H1 (cell line): ENCODE results near the gene NRIP3. TPM values are rescaled to one million over a fixed set of nuclear protein-coding genes. Genes with fewer than 3 reads are reported as not detected.

Experiments used
- ASH2L ChIP-seq: fragments of 200-600, 300-600 bp; sonication (generic); IDR thresholded peaks from one replicate; pipeline ENCODE4 v1.7.1; 2017; ENCODE audit warnings: low read length
- MAFK ChIP-seq: IDR thresholded peaks from 2 replicates; pipeline ENCODE4 v1.6.1; 2012; ENCODE audit warnings: low read depth, mild to moderate bottlenecking, improper control_type of control experiment, low read length
- TBP ChIP-seq: IDR thresholded peaks from 2 replicates; pipeline ENCODE4 v1.6.1; 2011; ENCODE audit warnings: low read depth, low read length, improper control_type of control experiment
- polyA plus RNA-seq, 7 experiments: library from polyadenylated mRNA; depleted of rRNA in 3 of 7; stranded (reverse) in 5 of 7; unstranded in 2 of 7; fragments of >200 nt in 5 of 7; fragments of 200-250 nt in 2 of 7; gene quantifications; 1 replicate in 5 of 7; 2 replicates in 1 of 7; 4 replicates in 1 of 7; pipeline versions ENCODE4 v1.2.1 to v1.2.3, GENCODE V29; 2011 to 2013; ENCODE audit warnings: missing spikeins in 2 of 7, mixed read lengths in 2 of 7
- total RNA-seq: library from RNA; stranded (reverse); fragmentation: NEBNext Ultra II Directional; extraction: Animal tissue kit (Norgen Biotek cat#: 25700); gene quantifications from 2 replicates; pipeline ENCODE4 v1.2.1, GENCODE V29; 2021
- TF ChIP-seq, protein P1 (sequence below): IDR thresholded peaks from 2 replicates; pipeline ENCODE4 v1.6.1; 2011; ENCODE audit warnings: low read length, improper control_type of control experiment
- TF ChIP-seq, protein P2 (sequence below): IDR thresholded peaks from 2 replicates; pipeline ENCODE4 v1.6.1; 2012; ENCODE audit warnings: inconsistent platforms

Gene NRIP3
- total and polyA plus RNA-seq, 2 of the 8 experiments (the other 6 are each of a cell fraction or from before 2014, with no cell fraction given), result 3.9 to 7.1 TPM

DNA sequence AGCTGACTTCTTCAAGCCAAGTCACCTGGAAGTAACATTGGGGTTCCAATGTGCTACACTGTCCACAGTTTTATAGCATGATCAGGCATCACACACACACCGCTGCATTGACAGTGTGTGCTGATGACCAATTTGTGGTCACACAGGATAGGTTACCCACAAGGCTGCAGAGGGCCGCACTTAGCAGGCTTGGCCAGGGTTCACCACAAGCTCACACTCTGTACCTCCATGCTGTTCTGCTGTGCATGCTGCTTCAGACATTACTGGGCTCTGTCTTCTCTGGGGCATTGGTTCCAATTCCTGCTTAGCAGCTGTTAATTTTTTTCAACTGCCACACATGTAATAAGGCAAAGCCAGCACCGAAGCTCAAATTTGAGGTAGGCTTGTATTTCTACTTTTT, 11.0 kb upstream of the NRIP3 start (continued):
- TF ChIP-seq, protein P1, sequence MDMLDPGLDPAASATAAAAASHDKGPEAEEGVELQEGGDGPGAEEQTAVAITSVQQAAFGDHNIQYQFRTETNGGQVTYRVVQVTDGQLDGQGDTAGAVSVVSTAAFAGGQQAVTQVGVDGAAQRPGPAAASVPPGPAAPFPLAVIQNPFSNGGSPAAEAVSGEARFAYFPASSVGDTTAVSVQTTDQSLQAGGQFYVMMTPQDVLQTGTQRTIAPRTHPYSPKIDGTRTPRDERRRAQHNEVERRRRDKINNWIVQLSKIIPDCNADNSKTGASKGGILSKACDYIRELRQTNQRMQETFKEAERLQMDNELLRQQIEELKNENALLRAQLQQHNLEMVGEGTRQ, result no peak
- TF ChIP-seq ASH2L, result no peak
- no peak for TF ChIP-seq MAFK
- TF ChIP-seq TBP, result no peak
- TF ChIP-seq, protein P2, sequence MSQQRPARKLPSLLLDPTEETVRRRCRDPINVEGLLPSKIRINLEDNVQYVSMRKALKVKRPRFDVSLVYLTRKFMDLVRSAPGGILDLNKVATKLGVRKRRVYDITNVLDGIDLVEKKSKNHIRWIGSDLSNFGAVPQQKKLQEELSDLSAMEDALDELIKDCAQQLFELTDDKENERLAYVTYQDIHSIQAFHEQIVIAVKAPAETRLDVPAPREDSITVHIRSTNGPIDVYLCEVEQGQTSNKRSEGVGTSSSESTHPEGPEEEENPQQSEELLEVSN, result no peak
